Stimulated activated naive B cell treated with anti-CD40 and anti-IgM and Interleukin-4, amounts not matched to agents 10 μg/mL and 1 μg/mL and 100 μg/mL, for 72 hours (primary cell): Measurements from ENCODE around the gene FCHO2.

ENCODE experiments used
- ATAC-seq, 2 donors: fragments of 150-1000 bp; cut with Tn5 transposase; replicated peaks; 2 replicates each; pipeline ENCODE4 v1.10.0; 2021; ENCODE audit warnings: moderate library complexity in 1 of 2
- DNase-seq: peaks from one replicate; pipeline ENCODE4 v3.0.0; 2021
- H3K27ac Mint-ChIP-seq: one replicate; pipeline ENCODE4 v1.8.0; 2022; ENCODE audit warnings: mild to moderate bottlenecking, mixed read lengths
- H3K27me3 Mint-ChIP-seq, 2 donors: one replicate each; pipeline ENCODE4 v1.8.0; 2022; ENCODE audit warnings: mixed read lengths in 2 of 2
- H3K36me3 Mint-ChIP-seq, 2 donors: one replicate each; pipeline ENCODE4 v1.8.0; 2022; ENCODE audit warnings: mixed read lengths in 2 of 2, mild to moderate bottlenecking in 1 of 2
- H3K4me1 Mint-ChIP-seq, 2 donors: one replicate each; pipeline ENCODE4 v1.8.0; 2022; ENCODE audit warnings: mixed read lengths in 2 of 2, mild to moderate bottlenecking in 1 of 2
- H3K4me3 Mint-ChIP-seq, 2 donors: one replicate each; pipeline ENCODE4 v1.8.0; 2022; ENCODE audit warnings: mild to moderate bottlenecking in 2 of 2, mixed read lengths in 2 of 2, moderate library complexity in 1 of 2
- H3K9me3 Mint-ChIP-seq, 2 donors: one replicate each; pipeline ENCODE4 v1.8.0; 2022; ENCODE audit warnings: mixed read lengths in 2 of 2, mild to moderate bottlenecking in 1 of 2

FCHO2 gene

DNA sequence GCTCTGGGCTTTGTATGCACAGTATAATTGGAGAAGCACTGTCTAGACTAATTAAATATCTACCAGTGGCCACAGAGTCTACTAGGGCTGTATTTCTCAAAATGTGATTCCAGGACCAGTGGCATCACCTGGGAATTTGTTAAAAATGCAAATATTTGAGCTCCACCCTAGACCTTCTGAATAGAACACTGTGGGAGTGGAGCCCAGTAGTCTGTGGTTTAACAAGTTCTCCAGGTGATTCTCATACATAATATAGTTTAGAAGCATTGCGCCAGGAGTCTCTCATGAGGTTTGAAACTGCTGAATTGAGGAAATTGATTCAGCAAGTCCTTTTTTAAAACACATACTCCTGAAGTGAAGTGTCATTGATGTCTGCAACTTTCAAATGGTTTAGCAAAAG is 74.7 kb downstream of the FCHO2 start:
- peaks cover 0 to 3% of the 10 kb centered on the region in 2 donors for H3K36me3 Mint-ChIP-seq
- H3K4me1 Mint-ChIP-seq: no peaks in the 10 kb centered on the region
- no peaks in the 10 kb centered on the region for H3K9me3 Mint-ChIP-seq
- no peak overlapping the region for H3K4me3 Mint-ChIP-seq
- no peaks in the 10 kb centered on the region for H3K27me3 Mint-ChIP-seq
- ATAC-seq: no peak
- no peak for DNase-seq
- no peak overlapping the region for H3K27ac Mint-ChIP-seq

- H3K27me3 Mint-ChIP-seq: no peaks in the 10 kb centered on the region
- H3K36me3 Mint-ChIP-seq: peaks cover 0 to 3% of the 10 kb centered on the region in 2 donors
- ATAC-seq (no peak), DNase-seq (no peak)
- H3K9me3 Mint-ChIP-seq: no peaks in the 10 kb centered on the region
- no peak overlapping the region for H3K4me3 Mint-ChIP-seq
- no peaks in the 10 kb centered on the region for H3K4me1 Mint-ChIP-seq
- H3K27ac Mint-ChIP-seq: no peak overlapping the region
Measured at GRCh38 chr5:73030995-73031394, 75.2 kb downstream of the FCHO2 start.

DNA sequence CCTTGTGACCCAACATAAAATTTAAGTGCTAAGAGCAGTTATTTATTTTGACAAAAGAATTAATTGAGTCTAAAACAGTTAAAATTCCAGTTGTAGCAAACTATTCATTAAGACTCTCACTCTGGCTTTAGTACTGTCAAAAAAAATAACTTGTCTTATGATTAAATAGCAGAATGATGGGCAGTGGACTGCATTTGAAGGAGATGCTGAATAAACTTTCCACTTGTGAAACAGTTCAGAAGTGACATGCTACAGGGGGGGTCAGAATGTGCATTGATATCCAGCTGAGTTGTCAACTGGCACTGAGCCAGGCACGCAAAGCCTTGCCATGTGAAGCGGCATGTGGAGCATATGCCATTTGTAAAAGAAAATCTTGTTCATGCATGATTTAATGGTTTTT is 76.0 kb downstream of the FCHO2 start:
- Mint-ChIP-seq H3K4me3 (no peak overlapping the region), H3K9me3 (no peaks in the 10 kb centered on the region), H3K27ac (no peak overlapping the region), H3K27me3 (no peaks in the 10 kb centered on the region), H3K36me3 (peaks cover 0 to 3% of the 10 kb centered on the region in 2 donors), H3K4me1 (no peaks in the 10 kb centered on the region)
- ATAC-seq: no peak
- DNase-seq: no peak

DNA sequence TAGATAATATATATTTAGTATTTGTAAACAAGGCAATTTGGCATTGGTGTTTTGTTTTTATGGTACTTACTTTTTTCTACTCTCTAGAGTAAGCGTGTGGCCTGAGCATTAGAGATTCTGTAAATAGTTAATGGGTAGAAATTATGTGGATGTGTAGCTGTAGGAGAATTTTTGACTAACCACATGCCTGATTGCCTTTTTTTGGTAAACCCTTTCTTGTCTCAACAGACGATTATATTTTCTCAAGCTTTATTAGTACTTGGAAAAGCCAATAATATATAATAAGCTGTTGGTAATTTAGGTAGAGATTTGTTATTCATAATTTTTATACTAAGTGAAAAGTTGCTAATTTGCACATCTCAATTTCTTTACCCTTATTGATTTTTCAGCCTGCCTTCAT is 76.8 kb downstream of the FCHO2 start:
- Mint-ChIP-seq H3K27ac (no peak overlapping the region), H3K36me3 (no peaks in the 10 kb centered on the region), H3K4me1 (no peaks in the 10 kb centered on the region), H3K27me3 (no peaks in the 10 kb centered on the region), H3K4me3 (no peak overlapping the region), H3K9me3 (no peaks in the 10 kb centered on the region)
- ATAC-seq (no peak), DNase-seq (no peak)

DNA sequence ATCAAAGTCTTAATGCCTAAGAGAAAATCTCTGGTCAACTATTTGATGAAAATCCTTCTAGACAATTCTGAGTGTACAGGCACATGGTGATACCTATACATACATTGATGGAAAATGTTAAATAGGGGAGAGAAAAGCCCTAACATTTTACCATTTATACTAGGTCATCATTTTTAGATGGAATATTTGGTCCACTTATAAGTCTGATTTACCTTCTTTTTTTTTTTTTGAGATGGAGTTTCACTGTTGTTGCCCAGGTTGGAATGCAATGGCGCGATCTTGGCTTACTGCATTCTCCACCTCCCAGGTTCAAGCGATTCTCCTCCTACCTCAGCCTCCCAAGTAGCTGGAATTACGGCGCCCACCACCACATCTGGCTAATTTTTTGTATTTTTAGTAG is 81.7 kb downstream of the FCHO2 start:
- no peak overlapping the region for H3K27ac Mint-ChIP-seq

GRCh38 chr5:73039082-73039481 is 83.2 kb downstream of the FCHO2 start:
- ATAC-seq (no peak), DNase-seq (no peak)
- Mint-ChIP-seq H3K36me3 (peaks cover 2 to 3% of the 10 kb centered on the region in 2 donors), H3K9me3 (peaks cover 0 to 2% of the 10 kb centered on the region in 2 donors), H3K27ac (no peak overlapping the region), H3K27me3 (no peaks in the 10 kb centered on the region), H3K4me3 (no peak overlapping the region), H3K4me1 (no peaks in the 10 kb centered on the region)

More for the DNA sequence above, 81.7 kb downstream of the FCHO2 start:
- Mint-ChIP-seq H3K36me3 (peaks cover 0 to 3% of the 10 kb centered on the region in 2 donors), H3K4me1 (no peaks in the 10 kb centered on the region), H3K27me3 (no peaks in the 10 kb centered on the region), H3K9me3 (no peaks in the 10 kb centered on the region), H3K4me3 (no peak overlapping the region)
- no peak for DNase-seq
- no peak for ATAC-seq

GRCh38 chr5:73042993-73043392 is 87.2 kb downstream of the FCHO2 start:
- Mint-ChIP-seq H3K36me3 (peaks cover 10 to 13% of the 10 kb centered on the region in 2 donors), H3K27ac (no peak overlapping the region), H3K27me3 (no peaks in the 10 kb centered on the region), H3K4me1 (no peaks in the 10 kb centered on the region), H3K9me3 (peaks cover 6 to 9% of the 10 kb centered on the region in 2 donors), H3K4me3 (no peak overlapping the region)
- ATAC-seq (no peak), DNase-seq (no peak)

DNA sequence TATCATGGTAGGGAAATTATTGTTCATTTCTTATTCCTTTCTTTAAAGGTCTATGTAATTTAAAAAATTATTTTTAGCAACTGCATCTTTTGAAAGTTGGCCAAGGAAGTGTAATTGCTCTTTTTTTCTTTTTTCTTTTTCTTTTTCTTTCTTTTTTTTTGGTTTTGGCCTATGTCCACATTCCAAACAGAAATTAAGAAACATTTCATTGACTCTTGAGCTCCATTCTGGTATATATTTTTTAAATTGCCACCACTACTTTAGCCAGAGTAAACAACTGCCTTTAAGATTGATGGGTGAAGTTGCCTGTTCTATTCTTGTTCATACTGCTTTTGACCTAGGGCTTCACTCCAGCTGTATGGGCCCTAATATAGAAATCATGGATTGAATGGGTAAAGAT is 88.7 kb downstream of the FCHO2 start:
- Mint-ChIP-seq H3K27ac (no peak overlapping the region), H3K4me1 (no peaks in the 10 kb centered on the region), H3K27me3 (no peaks in the 10 kb centered on the region), H3K9me3 (peaks cover 6 to 9% of the 10 kb centered on the region in 2 donors), H3K36me3 (peaks cover 14 to 15% of the 10 kb centered on the region in 2 donors), H3K4me3 (no peak overlapping the region)
- ATAC-seq (no peak), DNase-seq (no peak)

DNA sequence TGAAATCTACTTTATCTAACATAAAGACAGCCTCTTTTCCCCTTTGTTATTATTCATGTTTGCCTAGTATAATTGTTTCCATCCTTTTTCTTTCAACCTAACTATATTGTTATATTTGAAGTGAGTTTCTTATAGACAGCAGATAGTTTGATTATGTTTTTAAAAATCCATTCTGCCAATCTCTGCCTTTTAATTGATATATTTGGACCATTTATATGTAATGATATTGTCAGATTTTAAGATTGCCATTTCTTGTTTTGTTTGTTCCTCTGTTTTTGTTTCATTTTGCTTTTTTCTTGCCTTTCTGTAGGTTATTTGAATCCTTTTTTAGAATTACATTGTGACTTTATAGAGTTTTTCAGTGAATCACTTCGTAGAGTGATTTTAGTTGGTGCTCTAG is 89.8 kb downstream of the FCHO2 start:
- Mint-ChIP-seq H3K27me3 (no peaks in the 10 kb centered on the region), H3K4me1 (no peaks in the 10 kb centered on the region), H3K4me3 (no peak overlapping the region), H3K27ac (no peak overlapping the region), H3K9me3 (peaks cover 6 to 9% of the 10 kb centered on the region in 2 donors), H3K36me3 (peaks cover 14 to 15% of the 10 kb centered on the region in 2 donors)
- ATAC-seq (no peak), DNase-seq (no peak)

DNA sequence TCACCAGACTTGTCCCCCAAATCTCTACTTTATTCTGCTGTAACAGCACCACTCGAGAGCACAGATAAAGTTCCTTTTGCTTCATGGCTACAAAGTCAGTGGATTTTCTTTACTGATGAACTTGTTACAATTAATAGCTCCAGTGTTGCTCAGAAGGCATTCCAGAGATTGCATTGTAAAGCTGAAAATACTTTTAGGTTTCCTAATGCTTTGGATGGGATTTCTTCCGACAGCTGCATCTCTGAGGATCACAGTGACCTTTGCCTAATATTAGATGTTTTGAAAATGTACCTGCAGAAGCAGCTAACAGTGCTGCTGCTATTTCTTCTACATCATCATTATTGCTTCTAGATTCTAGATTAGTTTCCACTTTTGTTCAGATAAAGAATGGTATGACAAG is 105.8 kb downstream of the FCHO2 start:
- ATAC-seq (no peak), DNase-seq (no peak)
- Mint-ChIP-seq H3K4me3 (no peak overlapping the region), H3K9me3 (no peaks in the 10 kb centered on the region), H3K4me1 (no peaks in the 10 kb centered on the region), H3K27me3 (no peaks in the 10 kb centered on the region), H3K36me3 (peaks cover 1 to 4% of the 10 kb centered on the region in 2 donors), H3K27ac (no peak overlapping the region)

GRCh38 chr5:73066466-73066865 is 110.6 kb downstream of the FCHO2 start:
- Mint-ChIP-seq H3K9me3 (no peaks in the 10 kb centered on the region), H3K27ac (no peak overlapping the region), H3K36me3 (peaks cover 4 to 13% of the 10 kb centered on the region in 2 donors), H3K27me3 (no peaks in the 10 kb centered on the region), H3K4me1 (no peaks in the 10 kb centered on the region), H3K4me3 (no peak overlapping the region)
- ATAC-seq (no peak), DNase-seq (no peak)

- Mint-ChIP-seq H3K36me3 (peaks cover 4 to 13% of the 10 kb centered on the region in 2 donors), H3K27me3 (no peaks in the 10 kb centered on the region), H3K27ac (no peak overlapping the region), H3K9me3 (no peaks in the 10 kb centered on the region), H3K4me3 (no peak overlapping the region), H3K4me1 (no peaks in the 10 kb centered on the region)
- ATAC-seq: no peak
- no peak for DNase-seq
Measured at GRCh38 chr5:73067213-73067612, 111.4 kb downstream of the FCHO2 start.

GRCh38 chr5:73081093-73081492 is 125.3 kb downstream of the FCHO2 start:
- Mint-ChIP-seq H3K27me3 (no peaks in the 10 kb centered on the region), H3K4me1 (no peaks in the 10 kb centered on the region), H3K27ac (no peak overlapping the region), H3K9me3 (no peaks in the 10 kb centered on the region), H3K36me3 (peaks cover 1 to 4% of the 10 kb centered on the region in 2 donors), H3K4me3 (no peak overlapping the region)
- DNase-seq (no peak), ATAC-seq (no peak)

DNA sequence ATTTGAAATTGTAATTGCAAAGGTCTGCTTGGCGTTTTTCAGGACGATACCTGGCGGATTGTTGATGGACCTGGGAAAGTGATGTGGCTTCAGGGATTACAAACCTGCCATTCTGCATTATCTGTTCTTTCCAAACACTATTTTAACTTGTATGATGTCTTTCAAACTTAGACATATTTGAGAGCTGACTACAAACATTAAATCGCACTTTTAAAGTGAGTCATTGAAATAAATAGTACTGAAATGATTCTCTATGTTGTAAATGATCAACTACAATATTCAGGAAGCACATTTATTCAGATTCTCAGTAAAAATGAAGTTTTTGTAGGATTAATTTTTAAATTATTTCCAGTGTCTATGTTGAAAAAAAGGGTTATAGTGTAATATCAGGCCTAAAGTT is 132.2 kb downstream of the FCHO2 start:
- Mint-ChIP-seq H3K27me3 (no peaks in the 10 kb centered on the region), H3K36me3 (peaks cover 1 to 8% of the 10 kb centered on the region in 2 donors), H3K27ac (no peak overlapping the region), H3K4me1 (no peaks in the 10 kb centered on the region), H3K4me3 (no peak overlapping the region), H3K9me3 (no peaks in the 10 kb centered on the region)
- no peak for ATAC-seq
- DNase-seq: no peak

- Mint-ChIP-seq H3K4me3 (no peak overlapping the region), H3K27me3 (no peaks in the 10 kb centered on the region), H3K4me1 (no peaks in the 10 kb centered on the region), H3K36me3 (peaks cover 0 to 4% of the 10 kb centered on the region in 2 donors), H3K9me3 (peaks cover 0 to 5% of the 10 kb centered on the region in 2 donors), H3K27ac (no peak overlapping the region)
- ATAC-seq: peak; percentile 65
- no peak for DNase-seq
Measured at GRCh38 chr5:73093943-73094342, 138.1 kb downstream of the FCHO2 start.

- H3K9me3 Mint-ChIP-seq: peaks cover 0 to 5% of the 10 kb centered on the region in 2 donors
- peaks cover 0 to 4% of the 10 kb centered on the region in 2 donors for H3K36me3 Mint-ChIP-seq
- ATAC-seq (peak; percentile 76 to 85), DNase-seq (no peak)
- H3K4me3 Mint-ChIP-seq: no peak overlapping the region
- H3K27ac Mint-ChIP-seq: no peak overlapping the region
- H3K4me1 Mint-ChIP-seq: no peaks in the 10 kb centered on the region
- H3K27me3 Mint-ChIP-seq: no peaks in the 10 kb centered on the region
Measured at GRCh38 chr5:73094415-73094814, 138.6 kb downstream of the FCHO2 start.
